SK-N-SH (cell line): ENCODE data around the gene KCTD17.

ENCODE experiments used
- CTCF ChIP-seq: fragments of 200-600 bp; sonication (generic); IDR thresholded peaks from 2 replicates; pipeline ENCODE4 v1.6.1; 2017; ENCODE audit warnings: antibody characterized with exemption, mild to moderate bottlenecking, moderate library complexity
- POLR2AphosphoS5 ChIP-seq: IDR thresholded peaks from 2 replicates; pipeline ENCODE4 v1.6.1; 2012; ENCODE audit warnings: low read depth, low read length
- RAD21 ChIP-seq: IDR thresholded peaks from 2 replicates; pipeline ENCODE4 v1.6.1; 2012; ENCODE audit warnings: mild to moderate bottlenecking, low read length
- RFX5 ChIP-seq: IDR thresholded peaks from 2 replicates; pipeline ENCODE4 v1.6.1; 2012; ENCODE audit warnings: mild to moderate bottlenecking, improper control_type of control experiment, low read length
- RXRA ChIP-seq: IDR thresholded peaks from 2 replicates; pipeline ENCODE4 v1.4.0; 2012; ENCODE audit warnings: low read depth, mild to moderate bottlenecking, borderline replicate concordance

- TF ChIP-seq POLR2AphosphoS5 (no peak), RXRA (no peak), RAD21 (no peak), RFX5 (no peak), CTCF (no peak)
Measured at GRCh38 chr22:37064553-37064952, 13.0 kb downstream of the KCTD17 start.
